K562 (cell line): Measurements from ENCODE around the gene ITGA11. TPM values are rescaled to one million over a fixed set of nuclear protein-coding genes. Genes with fewer than 3 reads are reported as not detected.
A peak's percentile ranks its signal among the peaks of the same experiment; 100 is the strongest.

Experiments
- ATAC-seq: fragments of 200-7000 bp; cut with Tn5 transposase; 3 replicates; pipeline ENCODE4 v1.9.1; 2020; ENCODE audit warnings: moderate library complexity
- BruUV-seq: library from RNA; stranded (reverse); fragments of 400-500 nt; replicated peaks from 2 replicates; lab custom pipeline; 2021; lab: Mats Ljungman, UMichigan
- CTCF ChIA-PET: fragments of 300-600 bp; formaldehyde crosslinking; extraction: SDS; loops from one replicate; lab custom pipeline; 2021; ENCODE audit warnings: low intra/inter-chr PET ratio; lab: Yijun Ruan, JAX
- POLR2A ChIA-PET: fragments of 300-600, 350-650 bp; sonication (Branson Sonifier 250); formaldehyde crosslinking; extraction: SDS; loops from one replicate; lab custom pipeline; 2021; ENCODE audit warnings: antibody characterized with exemption, inconsistent platforms; lab: Yijun Ruan, JAX
- DNase-seq, 4 experiments: peaks; one replicate each; pipeline versions ENCODE4 v3.0.0 to v3.0.0-alpha.2; 2011 to 2018; ENCODE audit warnings: low spot score in 3 of 4, mixed read lengths in 3 of 4; ENCODE audit errors: extremely low read depth in 1 of 4
- FAIRE-seq: peaks from 2 replicates; lab custom pipeline; 2011; peaks lifted over from hg19 to GRCh38; lab: Jason Lieb, UNC
- H2AFZ ChIP-seq: 2 replicates; pipeline ENCODE4 v1.6.0; 2011; ENCODE audit warnings: low read depth, low read length, control low read depth, inconsistent platforms
- H3K27ac ChIP-seq: fragments of 200-600 bp; 3 replicates; pipeline ENCODE4 v1.8.0; 2011; ENCODE audit warnings: low read depth, mild to moderate bottlenecking, control low read depth, inconsistent platforms, low read length, moderate library complexity, mixed read lengths; ENCODE audit errors: extremely low read depth
- H3K27me3 ChIP-seq, 2 experiments: fragments of 300-600 bp in 1 of 2; 2 replicates in 1 of 2; 3 replicates in 1 of 2; pipeline versions ENCODE4 v1.6.0 to v1.8.0; 2011; ENCODE audit warnings: inconsistent platforms in 2 of 2, low read length in 2 of 2, mild to moderate bottlenecking in 1 of 2, mixed read lengths in 1 of 2, moderate library complexity in 1 of 2; ENCODE audit not compliant: control insufficient read depth in 2 of 2, insufficient read depth in 2 of 2
- H3K36me3 ChIP-seq: fragments of 300-600 bp; 3 replicates; pipeline ENCODE4 v1.8.0; 2011; ENCODE audit warnings: mild to moderate bottlenecking, low read length, inconsistent platforms; ENCODE audit not compliant: control insufficient read depth, insufficient read depth
- H3K4me1 ChIP-seq, 2 experiments: fragments of 200-600 bp in 1 of 2; replicated peaks in 1 of 2; 2 replicates in 1 of 2; 3 replicates in 1 of 2; pipeline versions ENCODE4 v1.5.1 to v1.8.0; 2011; ENCODE audit warnings: inconsistent platforms in 2 of 2, low read length in 2 of 2, mild to moderate bottlenecking in 1 of 2, mixed read lengths in 1 of 2, moderate library complexity in 1 of 2; ENCODE audit not compliant: control insufficient read depth in 2 of 2, insufficient read depth in 2 of 2
- H3K4me2 ChIP-seq: 2 replicates; pipeline ENCODE4 v1.6.1; 2011; ENCODE audit warnings: low read length, control low read depth, inconsistent platforms, mixed read lengths; ENCODE audit not compliant: insufficient read depth
- H3K4me3 ChIP-seq: fragments of 200-600 bp; sonication (generic), shearing (Covaris generic); 2 replicates; pipeline ENCODE4 v1.5.1; 2016; ENCODE audit warnings: control low read depth, inconsistent platforms
- H3K79me2 ChIP-seq: fragments of 200-600 bp; 3 replicates; pipeline ENCODE4 v1.8.0; 2011; ENCODE audit warnings: low read length, inconsistent platforms; ENCODE audit not compliant: control insufficient read depth, insufficient read depth
- H3K9ac ChIP-seq, 2 experiments: 2 replicates each; pipeline versions ENCODE4 v1.6.0 to v1.6.1; 2011; ENCODE audit warnings: low read depth in 2 of 2, low read length in 2 of 2, control low read depth in 1 of 2, inconsistent platforms in 1 of 2, mild to moderate bottlenecking in 1 of 2, mixed read lengths in 1 of 2; ENCODE audit not compliant: insufficient read depth in 1 of 2
- H3K9me1 ChIP-seq: one replicate; pipeline ENCODE4 v1.6.0; 2011; ENCODE audit warnings: inconsistent platforms, mild to moderate bottlenecking, low read length, moderate library complexity; ENCODE audit not compliant: control insufficient read depth, insufficient read depth
- H3K9me3 ChIP-seq: replicated peaks from 2 replicates; pipeline ENCODE4 v1.5.1; 2011; ENCODE audit warnings: low read depth, low read length, inconsistent platforms; ENCODE audit not compliant: control insufficient read depth, insufficient read depth
- H4K20me1 ChIP-seq: replicated peaks from 2 replicates; pipeline ENCODE4 v1.6.1; 2011; ENCODE audit warnings: low read length, inconsistent platforms, mixed read lengths; ENCODE audit not compliant: control insufficient read depth, insufficient read depth
- ATF7 ChIP-seq: fragments of 450-650 bp; IDR thresholded peaks from 2 replicates; pipeline ENCODE4 v1.7.1; 2014; ENCODE audit warnings: mild to moderate bottlenecking, moderate library complexity
- in situ Hi-C: fragments of 300-500 bp; cut with MboI; formaldehyde crosslinking; loops from 4 replicates; pipeline ENCODE4 v1.15.0; 2018; ENCODE audit warnings: inconsistent platforms, mixed read lengths
- intact Hi-C: fragments of 100-400 bp; cut with micrococcal nuclease; formaldehyde crosslinking; loops from 2 replicates; pipeline ENCODE4 v1.14.2; 2022
- polyA plus RNA-seq, 8 experiments: library from polyadenylated mRNA; depleted of rRNA in 4 of 8; stranded (reverse) in 5 of 8; unstranded in 3 of 8; fragments of >200 nt; fragmentation: Nextera tagmentation in 2 of 8; fragmentation: Illumina TruSeq in 1 of 8; extraction: Ambion mirVana in 2 of 8; extraction: Trizol in 1 of 8; gene quantifications; 2 replicates each; pipeline versions ENCODE4 v1.2.1 to v1.2.3, GENCODE V29; 2011 to 2014; ENCODE audit warnings: inconsistent platforms in 1 of 8, missing spikeins in 1 of 8
- total RNA-seq, 7 experiments: library from RNA; depleted of rRNA in 6 of 7; stranded (reverse); fragments of >200 nt in 6 of 7; fragmentation: Illumina TruSeq in 2 of 7; extraction: Trizol in 2 of 7; gene quantifications; 2 replicates each; pipeline versions ENCODE4 v1.2.1 to v1.2.3, GENCODE V29; 2011 to 2021; ENCODE audit warnings: low replicate concordance in 1 of 7
- TF ChIP-seq, protein P1 (sequence below): fragments of 450-650 bp; formaldehyde crosslinking; conservative IDR thresholded peaks from 2 replicates; pipeline ENCODE4 v1.4.0; 2022; ENCODE audit warnings: mild to moderate bottlenecking, missing genetic modification characterization
- TF ChIP-seq, protein P2 (sequence below): fragments of 450-650 bp; formaldehyde crosslinking; IDR thresholded peaks from 2 replicates; pipeline ENCODE4 v1.4.0; 2022; ENCODE audit warnings: missing genetic modification characterization

ITGA11 gene
- total and polyA plus RNA-seq, 9 of the 15 experiments (the other 6 are each of a cell fraction or from before 2014, with no cell fraction given): 0.01 TPM; not detected in 8

DNA sequence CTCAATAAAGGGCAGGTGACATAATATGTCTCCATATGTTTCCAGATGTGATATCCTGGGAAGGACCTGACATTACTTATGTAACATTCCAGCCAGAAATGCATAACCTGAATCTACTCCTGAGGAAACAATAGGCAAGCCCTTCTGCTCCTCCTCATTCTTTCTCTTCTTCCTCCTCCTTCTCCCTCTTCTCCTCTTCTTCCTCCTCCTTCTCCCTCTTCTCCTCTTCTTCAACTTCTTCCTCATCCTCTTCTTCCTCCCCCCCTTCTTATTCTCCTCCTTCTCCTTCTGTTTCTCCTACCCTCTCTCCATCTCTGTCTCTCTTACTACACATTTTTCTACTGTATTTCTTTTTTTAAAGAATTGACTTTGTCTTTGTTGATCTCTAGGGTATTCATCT is 43.5 kb upstream of the ITGA11 start:
- Histone ChIP-seq H3K4me2 (no peak overlapping the region), H2AFZ (no peak overlapping the region), H3K9me1 (no peaks in the 10 kb centered on the region), H3K36me3 (no peaks in the 10 kb centered on the region), H3K9ac (no peak overlapping the region), H4K20me1 (no peaks in the 10 kb centered on the region; the same call in 1 of the 2 replicates), H3K79me2 (no peaks in the 10 kb centered on the region), H3K4me3 (no peak overlapping the region), H3K27me3 (peaks cover 4 to 12% of the 10 kb centered on the region in 2 experiments; a peak in 4 of 5 replicates), H3K9me3 (no peaks in the 10 kb centered on the region), H3K4me1 (no peaks in the 10 kb centered on the region), H3K27ac (no peak overlapping the region)
- CTCF ChIA-PET: no interaction called here
- TF ChIP-seq ATF7: no peak
- TF ChIP-seq, protein P1, sequence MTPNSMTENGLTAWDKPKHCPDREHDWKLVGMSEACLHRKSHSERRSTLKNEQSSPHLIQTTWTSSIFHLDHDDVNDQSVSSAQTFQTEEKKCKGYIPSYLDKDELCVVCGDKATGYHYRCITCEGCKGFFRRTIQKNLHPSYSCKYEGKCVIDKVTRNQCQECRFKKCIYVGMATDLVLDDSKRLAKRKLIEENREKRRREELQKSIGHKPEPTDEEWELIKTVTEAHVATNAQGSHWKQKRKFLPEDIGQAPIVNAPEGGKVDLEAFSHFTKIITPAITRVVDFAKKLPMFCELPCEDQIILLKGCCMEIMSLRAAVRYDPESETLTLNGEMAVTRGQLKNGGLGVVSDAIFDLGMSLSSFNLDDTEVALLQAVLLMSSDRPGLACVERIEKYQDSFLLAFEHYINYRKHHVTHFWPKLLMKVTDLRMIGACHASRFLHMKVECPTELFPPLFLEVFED (CRISPR knock-in tag): 0 out of 2 replicates have a peak, but pooled peaks have one; percentile 54
- TF ChIP-seq, protein P2, sequence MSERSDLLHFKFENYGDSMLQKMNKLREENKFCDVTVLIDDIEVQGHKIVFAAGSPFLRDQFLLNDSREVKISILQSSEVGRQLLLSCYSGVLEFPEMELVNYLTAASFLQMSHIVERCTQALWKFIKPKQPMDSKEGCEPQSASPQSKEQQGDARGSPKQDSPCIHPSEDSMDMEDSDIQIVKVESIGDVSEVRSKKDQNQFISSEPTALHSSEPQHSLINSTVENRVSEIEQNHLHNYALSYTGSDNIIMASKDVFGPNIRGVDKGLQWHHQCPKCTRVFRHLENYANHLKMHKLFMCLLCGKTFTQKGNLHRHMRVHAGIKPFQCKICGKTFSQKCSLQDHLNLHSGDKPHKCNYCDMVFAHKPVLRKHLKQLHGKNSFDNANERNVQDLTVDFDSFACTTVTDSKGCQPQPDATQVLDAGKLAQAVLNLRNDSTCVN: 0 out of 2 replicates have a peak, but pooled peaks have one; percentile 32
- intact Hi-C loops (no loop called here), in situ Hi-C loops (no loop called here)
- FAIRE-seq: no peak
- DNase-seq: no peak
- no peak for ATAC-seq
- BruUV-seq: no TSS peak
- POLR2A ChIA-PET: no interaction called here
